Ishikawa (cell line): ENCODE measurements around the gene ANO6.

Experiments used
- CEBPB ChIP-seq: IDR thresholded peaks from 2 replicates; pipeline ENCODE4 v1.6.1; 2012
- CREB1 ChIP-seq: IDR thresholded peaks from 2 replicates; pipeline ENCODE4 v1.6.1; 2012; ENCODE audit warnings: low read depth
- EP300 ChIP-seq: IDR thresholded peaks from 2 replicates; pipeline ENCODE4 v1.6.1; 2012; ENCODE audit warnings: borderline replicate concordance
- NFIC ChIP-seq: IDR thresholded peaks from 2 replicates; pipeline ENCODE4 v1.6.1; 2012
- RAD21 ChIP-seq: IDR thresholded peaks from 2 replicates; pipeline ENCODE4 v1.6.1; 2012; ENCODE audit warnings: low read depth
- REST ChIP-seq: IDR thresholded peaks from 2 replicates; pipeline ENCODE4 v1.6.1; 2012; ENCODE audit warnings: low read depth, mild to moderate bottlenecking
- TAF1 ChIP-seq: IDR thresholded peaks from 2 replicates; pipeline ENCODE4 v1.6.1; 2012; ENCODE audit warnings: low read depth, mild to moderate bottlenecking
- USF1 ChIP-seq: IDR thresholded peaks from 2 replicates; pipeline ENCODE4 v1.6.1; 2012

- TF ChIP-seq CREB1 = no peak
- no peak for TF ChIP-seq TAF1
- TF ChIP-seq NFIC = no peak
- no peak for TF ChIP-seq USF1
- no peak for TF ChIP-seq RAD21
- TF ChIP-seq CEBPB = no peak
- TF ChIP-seq EP300 = no peak
- TF ChIP-seq REST = no peak
These were observed 3.7 kb downstream of the ANO6 start for GRCh38 chr12:45219621-45220020.
